Measurements from ENCODE around the gene SPEG. TPM values are rescaled to one million over a fixed set of nuclear protein-coding genes. Genes with fewer than 3 reads are reported as not detected.

SPEG gene
- total RNA-seq, 4 donors from 2014 or later, result 3.2 to 49.5 (median 10.2) TPM

- no peak for DNase-seq
- Histone ChIP-seq H3K27ac (no peak within 1 kb of the TSS), H3K27me3 (peaks cover 0 to 14% of the 10 kb centered on the region in 2 donors), H3K36me3 (no peaks in the 10 kb centered on the region), H3K9me3 (no peaks in the 10 kb centered on the region), H3K4me3 (no peak within 1 kb of the TSS), H3K4me1 (peaks cover 0 to 11% (median 0%) of the 10 kb centered on the region in 4 donors)
- TF ChIP-seq POLR2A (IDR thresholded peaks at IDR 0.05), result no peak
- no peak for TF ChIP-seq CTCF (IDR thresholded peaks at IDR 0.05)
Observed at GRCh38 chr2:219514196-219514761, 79.6 kb downstream of the SPEG start, which contains the start of gene ASIC4. Gene ASIC4, plus strand, starts transcription at chr2:219514482. Its CDS starts 243 bp downstream, at chr2:219514725.

- Histone ChIP-seq H3K27ac (no peak overlapping the region), H3K4me3 (no peak overlapping the region), H3K9me3 (no peaks in the 10 kb centered on the region), H3K36me3 (no peaks in the 10 kb centered on the region), H3K27me3 (peaks cover 0 to 14% of the 10 kb centered on the region in 2 donors), H3K4me1 (peaks cover 0 to 6% (median 0%) of the 10 kb centered on the region in 4 donors)
- no peak for DNase-seq
- TF ChIP-seq POLR2A (IDR thresholded peaks at IDR 0.05), result no peak
- no peak for TF ChIP-seq CTCF (IDR thresholded peaks at IDR 0.05)
Observed at GRCh38 chr2:219514836-219515235, 80.2 kb downstream of the SPEG start.

GRCh38 chr2:219515874-219516629 is 81.4 kb downstream of the SPEG start:
- DNase-seq, result no peak
- TF ChIP-seq POLR2A (IDR thresholded peaks at IDR 0.05), result no peak
- TF ChIP-seq CTCF (IDR thresholded peaks at IDR 0.05), result no peak
- Histone ChIP-seq H3K27me3 (peaks cover 0 to 14% of the 10 kb centered on the region in 2 donors), H3K9me3 (no peaks in the 10 kb centered on the region), H3K36me3 (no peaks in the 10 kb centered on the region), H3K4me3 (no peak overlapping the region), H3K4me1 (no peaks in the 10 kb centered on the region), H3K27ac (no peak overlapping the region)

GRCh38 chr2:219516888-219517287 is 82.2 kb downstream of the SPEG start:
- no peak overlapping the region for H3K4me3 ChIP-seq
- H3K9me3 ChIP-seq, result no peaks in the 10 kb centered on the region
- H3K36me3 ChIP-seq, result no peaks in the 10 kb centered on the region
- H3K27ac ChIP-seq, result no peak overlapping the region
- no peak for DNase-seq
- TF ChIP-seq POLR2A (IDR thresholded peaks at IDR 0.05), result no peak
- TF ChIP-seq CTCF (IDR thresholded peaks at IDR 0.05), result no peak
- H3K27me3 ChIP-seq, result peaks cover 0 to 9% of the 10 kb centered on the region in 2 donors
- H3K4me1 ChIP-seq, result peaks cover 0 to under 1% (median 0%) of the 10 kb centered on the region in 4 donors

GRCh38 chr2:219517954-219518778 is 83.5 kb downstream of the SPEG start:
- no peaks in the 10 kb centered on the region for H3K36me3 ChIP-seq
- H3K27me3 ChIP-seq, result peaks cover 0 to 12% of the 10 kb centered on the region in 2 donors
- TF ChIP-seq CTCF (IDR thresholded peaks at IDR 0.05) (no peak), POLR2A (IDR thresholded peaks at IDR 0.05) (no peak)
- DNase-seq, result no peak
- H3K4me3 ChIP-seq, result no peak overlapping the region
- H3K27ac ChIP-seq, result no peak overlapping the region
- no peaks in the 10 kb centered on the region for H3K9me3 ChIP-seq
- peaks cover 0 to 14% (median 8%) of the 10 kb centered on the region in 4 donors for H3K4me1 ChIP-seq

Data from Peyer's patch (tissue), 4 donors.